ENCODE data around the gene CEP97.
A peak's percentile ranks its signal among the peaks of the same experiment; 100 is the strongest.
"Not testable (repeated sequence)": the region's sequence is repeated elsewhere in the genome, so short reads cannot be mapped to it uniquely, and the experiment has no call there.

Gene CEP97

DNA sequence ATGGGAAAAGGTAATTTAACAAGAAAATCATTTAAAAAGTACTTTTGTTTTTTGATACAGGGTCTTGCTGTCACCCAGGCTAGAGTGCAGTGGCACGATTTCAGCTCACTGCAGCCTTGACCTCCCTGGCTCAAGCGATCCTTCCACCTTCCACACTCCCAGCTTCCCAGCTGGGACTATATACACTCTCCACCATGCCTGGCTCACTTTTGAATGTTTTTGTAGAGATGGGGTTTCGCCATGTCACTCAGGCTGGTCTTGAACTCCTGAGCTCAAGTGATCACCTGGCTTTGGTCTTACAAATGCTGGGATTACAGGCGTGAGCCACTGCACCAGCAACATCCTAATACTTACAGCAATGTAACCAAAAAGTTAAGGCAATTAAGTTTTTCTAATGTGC, 43.9 kb upstream of the CEP97 start:
- H3K27ac ChIP-seq, result 0 out of 2 replicates have a peak overlapping the region, but pooled peaks have one; percentile 32
- TF ChIP-seq, protein P1, sequence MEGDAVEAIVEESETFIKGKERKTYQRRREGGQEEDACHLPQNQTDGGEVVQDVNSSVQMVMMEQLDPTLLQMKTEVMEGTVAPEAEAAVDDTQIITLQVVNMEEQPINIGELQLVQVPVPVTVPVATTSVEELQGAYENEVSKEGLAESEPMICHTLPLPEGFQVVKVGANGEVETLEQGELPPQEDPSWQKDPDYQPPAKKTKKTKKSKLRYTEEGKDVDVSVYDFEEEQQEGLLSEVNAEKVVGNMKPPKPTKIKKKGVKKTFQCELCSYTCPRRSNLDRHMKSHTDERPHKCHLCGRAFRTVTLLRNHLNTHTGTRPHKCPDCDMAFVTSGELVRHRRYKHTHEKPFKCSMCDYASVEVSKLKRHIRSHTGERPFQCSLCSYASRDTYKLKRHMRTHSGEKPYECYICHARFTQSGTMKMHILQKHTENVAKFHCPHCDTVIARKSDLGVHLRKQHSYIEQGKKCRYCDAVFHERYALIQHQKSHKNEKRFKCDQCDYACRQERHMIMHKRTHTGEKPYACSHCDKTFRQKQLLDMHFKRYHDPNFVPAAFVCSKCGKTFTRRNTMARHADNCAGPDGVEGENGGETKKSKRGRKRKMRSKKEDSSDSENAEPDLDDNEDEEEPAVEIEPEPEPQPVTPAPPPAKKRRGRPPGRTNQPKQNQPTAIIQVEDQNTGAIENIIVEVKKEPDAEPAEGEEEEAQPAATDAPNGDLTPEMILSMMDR (IDR thresholded peaks at IDR 0.05), result no peak
- TF ChIP-seq ZFX (IDR thresholded peaks at IDR 0.05; ENCODE audit: borderline replicate concordance), result no peak

DNA sequence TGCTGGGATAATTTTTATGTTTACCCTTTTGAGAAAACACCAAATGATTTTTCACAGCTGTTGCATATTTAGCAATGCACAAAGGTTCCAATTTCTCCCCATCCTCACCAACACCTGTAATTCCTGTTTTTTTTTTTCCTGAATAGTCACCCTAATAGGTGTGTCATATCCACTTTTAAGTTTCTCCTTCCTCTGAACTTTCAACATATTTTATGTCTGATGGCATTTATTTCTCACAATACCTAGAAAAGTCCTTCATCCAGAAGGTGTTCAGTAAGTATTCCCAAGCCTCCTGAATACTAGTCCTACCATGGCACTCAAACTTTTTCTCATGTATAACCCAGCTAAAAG, 39.4 kb upstream of the CEP97 start:
- peak overlapping the region; percentile 91 for H3K27ac ChIP-seq
- TF ChIP-seq ZFX (IDR thresholded peaks at IDR 0.05; ENCODE audit: borderline replicate concordance), result no peak
- TF ChIP-seq, protein P1 (IDR thresholded peaks at IDR 0.05), result no peak

- H3K27ac ChIP-seq, result peak overlapping the region; percentile 91
- TF ChIP-seq, protein P1 (IDR thresholded peaks at IDR 0.05), result no peak
- TF ChIP-seq ZFX (IDR thresholded peaks at IDR 0.05; ENCODE audit: borderline replicate concordance), result no peak
Measured at GRCh38 chr3:101685870-101686307, 38.5 kb upstream of the CEP97 start.

DNA sequence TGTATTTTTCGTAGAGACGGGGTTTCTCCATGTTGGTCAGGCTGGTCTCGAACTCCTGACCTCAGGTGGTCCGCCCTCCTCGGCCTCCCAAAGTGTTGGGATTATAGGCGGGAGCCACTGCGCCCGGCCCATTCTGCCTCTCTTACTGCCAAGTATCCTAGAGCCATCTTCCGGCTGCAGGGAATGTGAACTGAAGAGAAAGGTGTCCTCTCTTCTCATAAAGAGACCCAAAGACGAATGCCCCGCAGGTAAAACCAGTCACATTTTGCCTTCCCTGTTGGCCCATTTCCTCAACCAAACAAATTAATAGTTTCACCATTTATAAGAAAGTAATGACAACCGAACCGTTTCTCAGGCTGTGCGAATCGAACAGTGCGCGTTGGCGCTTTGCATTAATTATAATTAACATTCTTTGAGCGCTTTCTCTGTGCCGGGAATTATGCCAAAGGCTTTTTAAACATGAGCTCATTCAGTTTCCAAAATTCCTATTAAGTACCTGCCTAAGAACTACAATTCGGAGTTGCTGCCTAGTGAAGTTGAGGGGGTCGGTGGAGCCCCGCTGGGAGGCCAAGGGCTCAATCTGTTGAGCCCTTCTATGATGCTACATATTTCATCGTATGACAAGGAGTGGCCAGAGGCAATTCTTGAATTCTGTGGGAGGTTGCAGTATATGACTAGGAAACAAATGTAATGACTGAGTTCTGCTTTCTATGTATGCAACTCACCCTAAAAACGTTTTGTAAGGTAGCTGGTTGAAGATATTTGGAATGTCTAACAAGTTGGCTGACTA, 37.1 kb upstream of the CEP97 start:
- TF ChIP-seq ZFX (IDR thresholded peaks at IDR 0.05; ENCODE audit: borderline replicate concordance), result no peak
- TF ChIP-seq, protein P1 (IDR thresholded peaks at IDR 0.05), result no peak
- H3K27ac ChIP-seq, result peak overlapping the region; percentile 91

GRCh38 chr3:101689286-101689685, 35.1 kb upstream of the CEP97 start:
- no peak for TF ChIP-seq ZFX (IDR thresholded peaks at IDR 0.05; ENCODE audit: borderline replicate concordance)
- TF ChIP-seq, protein P1 (IDR thresholded peaks at IDR 0.05), result no peak
- H3K27ac ChIP-seq, result no peak overlapping the region

GRCh38 chr3:101690972-101691371, 33.4 kb upstream of the CEP97 start:
- no peak overlapping the region for H3K27ac ChIP-seq
- TF ChIP-seq, protein P1 (IDR thresholded peaks at IDR 0.05), result no peak
- no peak for TF ChIP-seq ZFX (IDR thresholded peaks at IDR 0.05; ENCODE audit: borderline replicate concordance)

- not testable (repeated sequence) for H3K27ac ChIP-seq
Measured at GRCh38 chr3:101691685-101692671, 32.4 kb upstream of the CEP97 start.
